Kidney tubule cell (primary cell): ENCODE results near the gene SERPINB4.
"Not testable (repeated sequence)": the region's sequence is repeated elsewhere in the genome, so short reads cannot be mapped to it uniquely, and the experiment has no call there.

ENCODE experiments used
- DNase-seq: peaks from one replicate; pipeline ENCODE4 v3.0.0-alpha.2; 2018; ENCODE audit warnings: low spot score

Gene SERPINB4

DNA sequence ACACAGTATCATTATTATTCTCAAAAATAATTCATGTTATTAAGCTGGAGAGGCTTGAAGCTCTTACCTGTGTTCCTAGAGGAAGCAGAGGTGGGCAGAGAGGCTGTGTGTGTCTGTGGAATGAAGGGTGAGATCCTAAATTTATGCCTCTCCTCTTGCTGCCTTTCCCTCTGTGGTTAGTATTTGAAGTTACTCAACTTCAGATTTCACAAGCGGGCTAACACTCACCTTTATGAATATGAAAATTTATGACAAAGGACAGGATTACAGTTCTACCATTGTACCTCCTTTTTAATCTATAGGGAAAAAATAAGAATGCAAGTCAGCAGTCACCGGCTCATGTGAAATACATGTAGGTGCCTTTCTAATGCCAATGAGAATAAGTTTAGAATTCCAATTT is at the start of gene SERPINB4:
Gene SERPINB4 (minus strand): TSS at position 115 of the 400 bp plus-strand sequence. CDS start 679 bp downstream, outside the sequence.
- not testable (repeated sequence) for DNase-seq

DNA sequence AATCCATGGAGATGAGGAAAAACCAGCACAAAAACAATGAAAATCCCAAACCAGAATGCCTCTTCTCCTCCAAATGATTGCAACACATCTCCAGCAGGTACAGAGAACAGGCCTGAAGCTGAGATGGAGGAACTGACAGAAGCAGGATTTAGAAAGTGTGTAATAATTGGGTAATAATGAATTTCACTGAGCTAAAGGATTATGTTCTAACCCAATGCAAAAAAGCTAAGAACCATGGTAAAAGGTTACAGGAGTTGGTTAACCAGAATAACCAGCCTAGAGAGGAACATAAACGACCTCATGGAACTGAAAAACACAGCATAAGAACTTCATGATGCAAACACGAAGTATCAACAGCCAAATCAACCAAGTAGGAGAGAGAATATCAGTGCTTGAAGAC is 45.0 kb upstream of the SERPINB4 start:
- no peak for DNase-seq

DNA sequence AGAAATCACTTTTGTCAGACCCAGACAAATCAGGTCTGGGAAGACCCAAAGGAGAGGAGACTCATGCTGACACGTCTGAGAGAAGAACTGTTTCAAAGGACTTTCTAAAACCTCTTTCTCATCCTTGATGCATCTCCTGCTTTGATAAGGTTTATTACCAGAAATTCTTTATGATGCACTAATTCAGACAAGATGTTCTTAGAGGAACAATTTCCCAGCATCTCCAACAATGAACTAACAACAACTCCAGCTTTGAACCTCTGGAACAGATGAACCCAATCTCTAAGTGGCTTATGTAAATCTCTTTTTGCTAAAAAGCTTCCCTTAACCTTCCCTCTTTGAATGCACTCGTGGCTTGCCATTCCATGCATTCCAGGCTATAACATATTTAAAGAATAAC is 42.8 kb upstream of the SERPINB4 start:
- DNase-seq: no peak

DNA sequence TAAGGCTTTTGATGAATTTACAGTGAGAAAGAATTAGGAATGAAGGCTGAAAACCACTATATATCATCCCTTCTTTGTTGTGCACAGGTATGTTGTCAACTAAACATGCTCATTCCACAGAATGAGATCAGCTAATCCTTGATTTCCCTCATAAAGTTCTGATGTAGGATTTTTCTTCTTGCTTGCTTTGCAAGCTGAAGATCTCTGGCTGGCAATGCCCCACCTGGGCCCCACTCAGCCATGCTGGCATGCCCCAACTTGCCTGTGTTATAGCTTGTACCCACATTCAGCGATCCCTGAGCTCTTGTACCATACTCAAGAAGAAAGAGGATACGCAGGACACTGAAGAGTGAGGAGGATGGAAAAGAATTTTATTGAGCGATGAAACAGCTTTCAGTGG is 40.7 kb upstream of the SERPINB4 start:
- no peak for DNase-seq

DNA sequence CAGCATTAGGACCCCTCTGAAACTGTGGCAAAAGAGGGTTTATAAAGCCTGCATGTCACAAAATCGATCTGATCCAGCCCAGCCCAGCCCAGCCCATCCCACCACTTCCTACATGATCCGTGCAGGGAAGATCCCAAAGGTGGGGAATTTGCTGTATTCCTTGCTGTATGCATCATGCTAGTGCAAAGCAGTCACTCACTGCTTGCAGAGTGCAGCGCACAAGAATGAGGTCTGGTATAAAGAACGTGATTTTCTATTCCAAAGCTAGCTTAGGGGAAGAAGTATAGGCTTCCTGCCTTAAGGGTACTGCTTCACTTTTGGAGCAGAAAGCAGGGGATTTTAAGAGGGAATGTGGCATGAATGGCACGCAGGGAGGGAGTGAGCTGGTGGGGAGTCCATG is 39.8 kb upstream of the SERPINB4 start:
- no peak for DNase-seq

DNA sequence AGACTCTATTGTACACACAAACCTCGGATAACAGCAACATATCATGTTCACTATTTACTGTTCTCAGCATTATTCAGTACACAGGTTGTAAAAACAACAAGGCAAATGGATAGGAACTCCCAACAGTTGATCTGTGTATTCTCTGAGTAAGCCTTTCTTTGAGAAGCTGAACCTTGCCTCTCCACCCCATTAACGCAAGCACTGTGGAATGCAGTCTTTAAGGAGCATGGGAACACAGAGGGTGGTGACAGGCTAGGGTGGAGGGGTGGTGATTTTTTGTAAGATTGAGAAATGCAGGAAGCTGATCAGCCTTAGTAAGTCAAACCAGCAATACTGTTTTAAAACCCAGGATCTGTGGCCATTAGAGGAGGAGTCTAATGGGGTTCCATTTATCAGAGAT is 39.1 kb upstream of the SERPINB4 start:
- peak; percentile 88 for DNase-seq

DNA sequence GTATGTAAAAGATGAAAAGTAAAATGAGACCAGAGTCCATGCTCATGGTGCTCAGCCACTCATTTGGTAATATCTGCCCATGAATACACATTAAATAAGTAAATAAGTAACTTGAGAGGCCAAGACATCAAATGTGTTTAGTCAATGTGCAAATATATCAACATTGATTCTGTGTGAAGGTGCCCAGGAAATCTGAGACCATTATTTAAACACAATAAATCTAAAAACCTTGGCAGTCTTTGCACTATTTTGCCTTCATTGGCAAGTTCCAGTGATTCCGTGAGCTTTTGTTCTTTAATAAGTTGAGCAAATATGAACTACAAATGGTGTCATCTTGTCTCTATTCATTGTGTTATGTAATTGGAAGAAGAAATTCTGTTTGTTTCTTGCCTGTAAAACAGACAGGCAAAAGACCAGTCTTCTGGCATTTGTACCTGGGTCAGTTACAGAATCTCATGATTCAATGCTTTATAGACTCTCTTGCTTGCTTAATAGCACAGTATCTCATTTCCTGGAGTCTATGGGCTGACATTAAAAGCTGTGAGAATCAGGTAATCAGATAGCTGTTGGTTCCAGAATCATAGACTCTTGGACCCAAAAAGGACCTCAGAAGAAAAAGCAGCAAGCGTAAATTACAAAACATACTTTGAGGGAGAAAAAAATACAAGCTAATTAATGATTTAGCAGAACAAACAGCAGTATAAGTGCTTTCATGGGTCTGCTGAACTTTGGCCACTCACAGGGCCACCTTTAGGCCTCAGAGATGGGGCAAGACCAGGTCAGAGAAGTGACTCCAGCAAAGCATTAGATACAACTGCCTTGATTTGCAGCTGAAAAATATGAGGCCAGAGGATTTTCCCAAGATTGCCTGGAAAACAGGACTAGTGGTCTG is 37.6 kb upstream of the SERPINB4 start:
- no peak for DNase-seq

DNA sequence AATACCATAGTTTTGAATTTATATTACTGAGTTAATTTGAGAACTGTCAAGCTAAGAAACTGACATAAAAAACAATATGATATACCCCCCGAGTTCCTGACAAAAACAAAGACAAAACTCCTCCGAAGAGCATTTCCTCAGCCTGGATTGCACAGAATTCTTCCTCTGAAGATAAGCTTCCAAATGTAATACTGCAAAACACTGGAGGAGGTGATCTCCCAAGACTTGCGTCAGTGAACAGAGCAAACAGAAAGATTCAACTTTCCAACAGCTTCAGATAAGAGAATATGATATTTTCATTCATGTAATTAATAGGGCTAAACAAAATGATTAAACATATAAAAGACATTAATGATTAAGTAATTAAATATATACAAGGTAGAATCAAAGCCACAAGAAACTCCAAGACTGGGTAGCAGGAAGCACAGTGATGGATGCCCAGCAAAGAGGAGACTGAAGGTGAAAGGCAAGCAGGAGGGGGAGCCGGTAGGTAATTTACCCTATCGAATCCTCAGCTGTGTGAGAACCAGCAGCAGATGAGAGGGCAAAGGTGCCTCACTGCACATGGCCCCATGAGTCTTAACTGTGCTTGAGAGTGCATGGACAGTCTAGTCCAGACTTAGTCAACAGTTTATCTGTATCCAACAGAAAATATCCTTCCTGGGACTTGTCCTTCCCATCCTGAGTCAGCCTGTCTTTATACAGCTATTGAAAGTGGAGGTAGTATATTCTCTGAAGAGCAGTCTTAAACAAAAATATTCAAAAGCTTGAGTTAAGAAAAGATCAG is 36.0 kb upstream of the SERPINB4 start:
- no peak for DNase-seq

DNA sequence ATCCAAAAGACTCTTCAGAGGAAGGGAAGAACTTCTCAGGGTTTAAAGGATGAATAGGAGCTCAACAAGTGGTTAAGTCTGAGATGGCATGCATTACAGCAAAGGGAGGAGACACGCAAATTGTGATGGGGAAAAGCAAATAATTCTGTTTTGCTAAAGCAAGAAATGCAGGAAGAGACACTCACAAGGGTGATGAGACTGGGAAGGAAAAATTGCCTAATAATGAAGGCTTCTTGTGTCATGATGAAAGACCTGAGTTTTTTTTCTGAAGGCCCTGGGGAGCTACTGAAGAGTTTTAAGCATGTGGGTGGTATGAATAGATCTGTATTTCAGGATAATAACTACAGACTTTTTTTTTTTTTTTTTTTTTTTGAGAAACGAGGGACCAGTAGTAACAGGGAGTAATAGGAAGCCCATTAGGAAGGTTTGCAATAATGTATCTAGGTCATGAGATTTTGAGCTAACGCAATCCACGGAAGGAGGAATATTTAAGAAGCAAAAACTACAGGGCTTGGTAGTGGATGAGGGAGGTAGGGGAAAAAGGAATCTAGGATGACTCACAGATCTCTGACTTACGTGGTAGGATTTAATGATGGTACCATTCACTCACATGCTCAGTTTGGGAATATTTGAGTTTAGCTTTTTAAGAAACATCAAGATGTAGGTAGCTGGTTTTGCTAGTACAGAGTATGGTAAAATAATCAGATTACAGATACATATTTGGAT is 33.6 kb upstream of the SERPINB4 start:
- DNase-seq: no peak

DNA sequence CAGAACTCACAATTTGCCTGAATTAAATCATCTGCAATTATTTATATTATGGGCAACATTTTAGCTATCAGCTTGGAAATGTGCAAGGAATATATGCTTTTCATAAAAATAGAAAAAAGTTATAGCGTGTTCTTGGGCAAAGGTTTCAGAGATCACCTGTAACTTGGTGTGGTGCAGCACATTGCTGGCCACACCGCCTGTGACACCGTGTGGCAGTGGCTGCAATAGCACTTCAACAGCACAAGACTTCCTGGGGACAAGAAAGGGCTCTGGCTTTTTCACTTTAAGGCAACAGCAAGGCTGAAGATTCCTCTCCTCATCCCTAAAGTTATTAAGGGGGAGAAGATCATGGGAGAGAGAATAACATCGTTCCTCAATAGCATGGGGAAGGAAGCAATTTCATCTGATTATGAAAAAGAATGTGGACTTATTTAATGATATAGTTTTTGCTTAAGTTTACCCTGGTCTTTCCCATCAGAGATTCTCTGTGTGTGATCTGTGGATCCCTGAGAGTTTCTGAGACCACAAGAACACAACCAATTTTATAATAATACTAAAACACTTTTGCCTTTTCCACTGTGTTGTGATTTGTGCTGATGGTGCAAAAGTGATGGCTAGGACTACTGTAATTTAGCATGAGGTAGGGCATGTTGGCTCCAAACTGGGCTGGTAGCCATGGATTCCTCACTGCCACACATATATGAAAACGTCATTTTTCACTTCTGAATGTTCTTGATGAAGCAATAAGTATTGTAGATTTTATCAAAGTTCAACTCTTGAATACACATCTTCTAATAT is 32.7 kb upstream of the SERPINB4 start:
- peak; percentile 44 for DNase-seq

DNA sequence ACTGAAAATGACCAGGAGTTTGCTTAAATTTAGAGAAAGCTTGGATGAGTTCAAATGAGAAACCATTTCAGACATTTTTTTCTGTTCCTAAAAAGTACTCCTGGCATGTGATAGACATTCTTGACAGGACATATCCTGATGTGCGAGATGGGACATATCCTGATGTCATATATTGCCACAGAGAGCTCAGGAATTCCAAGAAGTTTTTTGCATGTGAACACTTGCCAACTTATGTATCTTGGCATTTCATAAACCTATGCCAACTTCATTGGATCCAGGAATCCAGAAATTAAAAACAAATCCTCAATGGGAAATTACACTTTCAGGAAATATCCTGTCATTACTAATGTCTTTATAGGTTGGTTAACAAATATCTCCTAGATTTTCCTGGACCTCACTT is 20.5 kb upstream of the SERPINB4 start:
- no peak for DNase-seq

DNA sequence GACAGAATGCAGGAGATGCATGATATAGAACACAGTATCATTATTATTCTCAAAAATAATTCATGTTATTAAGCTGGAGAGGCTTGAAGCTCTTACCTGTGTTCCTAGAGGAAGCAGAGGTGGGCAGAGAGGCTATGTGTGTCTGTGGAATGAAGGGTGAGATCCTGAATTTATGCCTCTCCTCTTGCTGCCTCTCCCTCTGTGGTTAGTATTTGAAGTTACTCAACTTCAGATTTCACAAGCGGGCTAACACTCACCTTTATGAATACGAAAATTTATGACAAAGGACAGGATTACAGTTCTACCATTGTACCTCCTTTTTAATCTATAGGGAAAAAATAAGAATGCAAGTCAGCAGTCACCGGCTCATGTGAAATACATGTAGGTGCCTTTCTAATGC is 17.7 kb upstream of the SERPINB4 start, which contains the start of gene SERPINB3:
Gene SERPINB3 (minus strand): TSS at position 144 of the 400 bp plus-strand sequence. CDS start 677 bp downstream, outside the sequence.
- not testable (repeated sequence) for DNase-seq

DNA sequence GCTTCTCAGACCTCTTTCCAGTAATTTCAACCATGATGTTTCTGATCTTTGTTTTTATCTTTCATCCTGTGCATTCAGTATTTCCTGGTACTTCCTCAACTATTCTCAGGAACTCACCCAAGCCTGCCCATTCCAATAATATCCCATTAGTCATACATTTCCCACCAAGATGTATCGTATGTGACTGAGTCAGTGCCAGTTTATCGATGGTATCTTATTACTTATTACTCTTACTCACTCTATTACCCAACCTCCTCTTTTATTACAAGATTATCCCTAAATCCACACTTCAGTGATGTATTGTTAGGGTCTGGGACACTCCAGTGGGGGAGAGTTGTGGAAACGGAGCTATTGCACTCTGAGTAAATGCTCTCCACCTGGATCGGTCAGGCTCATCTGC is 14.9 kb upstream of the SERPINB4 start:
- DNase-seq: not testable (repeated sequence)

DNA sequence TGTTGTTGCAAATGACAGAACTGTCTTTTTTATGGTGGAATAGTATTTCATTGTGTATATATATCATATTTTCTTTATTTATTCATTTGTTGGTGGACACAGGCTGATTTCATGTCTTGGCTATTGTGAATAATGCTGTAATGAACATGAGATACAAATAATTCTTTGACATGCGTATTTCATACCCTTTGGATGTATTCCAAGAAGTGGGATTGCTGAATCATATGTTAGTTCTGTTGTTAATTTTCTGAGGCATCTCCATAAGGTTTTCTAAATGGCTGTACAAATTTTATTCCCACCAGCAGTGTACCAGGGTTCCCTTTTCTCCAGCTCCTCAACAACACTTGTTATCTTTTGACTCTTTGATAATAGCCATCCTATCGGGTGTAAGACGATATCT is 6.2 kb upstream of the SERPINB4 start:
- not testable (repeated sequence) for DNase-seq

DNA sequence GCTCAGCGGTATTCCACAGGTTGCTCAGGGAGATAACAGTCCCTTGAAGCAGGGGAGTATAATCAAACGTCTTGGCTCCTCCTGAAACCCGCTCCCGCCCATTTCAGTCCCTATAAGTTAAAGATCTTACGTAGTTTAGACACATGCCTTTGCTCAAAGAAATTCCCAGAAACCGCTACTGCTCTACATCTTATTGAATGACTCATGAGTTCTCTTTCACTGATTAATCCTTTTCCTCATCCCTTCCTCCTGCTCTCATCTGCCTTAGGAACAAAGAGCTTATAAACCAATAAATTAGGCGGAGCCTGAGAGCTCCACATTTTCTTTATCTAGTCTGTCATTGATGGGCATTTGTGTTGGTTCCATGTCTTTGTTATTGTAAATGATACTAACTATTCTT is 4.2 kb upstream of the SERPINB4 start:
- peak; percentile 58 for DNase-seq

DNA sequence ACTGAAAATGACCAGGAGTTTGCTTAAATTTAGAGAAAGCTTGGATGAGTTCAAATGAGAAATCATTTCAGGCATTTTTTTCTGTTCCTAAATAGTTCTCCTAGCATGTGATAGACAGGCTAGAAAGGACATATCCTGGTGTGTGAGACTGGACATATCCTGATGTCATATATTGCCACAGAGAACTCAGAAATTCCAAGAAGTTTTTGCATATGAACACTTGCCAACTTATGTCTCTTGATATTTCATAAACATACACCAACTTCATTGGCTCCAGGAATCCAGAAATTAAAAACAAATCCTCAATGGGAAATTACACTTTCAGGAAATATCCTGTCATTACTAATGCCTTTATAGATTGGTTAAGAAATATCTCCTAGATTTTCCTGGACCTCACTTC is 2.9 kb upstream of the SERPINB4 start:
- DNase-seq: no peak

DNA sequence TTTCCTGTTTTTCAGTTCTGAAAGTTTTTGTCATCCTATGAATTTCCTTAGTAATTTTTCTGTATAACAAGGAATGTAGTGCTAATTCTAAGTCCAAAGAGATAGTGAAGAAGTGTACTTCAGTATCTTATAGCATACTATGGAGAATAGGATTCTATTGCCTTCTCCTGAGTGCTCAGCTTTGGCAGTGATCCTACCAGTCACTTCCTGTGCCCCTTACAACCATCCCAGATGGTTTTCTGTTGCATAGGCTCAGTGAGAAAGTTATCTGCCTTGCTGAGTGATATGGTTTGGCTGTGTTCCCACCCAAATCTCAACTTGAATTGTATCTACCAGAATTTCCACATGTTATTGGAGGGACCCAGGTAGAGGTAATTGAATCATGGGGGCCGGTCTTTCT is 638 bp upstream of the SERPINB4 start:
- not testable (repeated sequence) for DNase-seq

DNA sequence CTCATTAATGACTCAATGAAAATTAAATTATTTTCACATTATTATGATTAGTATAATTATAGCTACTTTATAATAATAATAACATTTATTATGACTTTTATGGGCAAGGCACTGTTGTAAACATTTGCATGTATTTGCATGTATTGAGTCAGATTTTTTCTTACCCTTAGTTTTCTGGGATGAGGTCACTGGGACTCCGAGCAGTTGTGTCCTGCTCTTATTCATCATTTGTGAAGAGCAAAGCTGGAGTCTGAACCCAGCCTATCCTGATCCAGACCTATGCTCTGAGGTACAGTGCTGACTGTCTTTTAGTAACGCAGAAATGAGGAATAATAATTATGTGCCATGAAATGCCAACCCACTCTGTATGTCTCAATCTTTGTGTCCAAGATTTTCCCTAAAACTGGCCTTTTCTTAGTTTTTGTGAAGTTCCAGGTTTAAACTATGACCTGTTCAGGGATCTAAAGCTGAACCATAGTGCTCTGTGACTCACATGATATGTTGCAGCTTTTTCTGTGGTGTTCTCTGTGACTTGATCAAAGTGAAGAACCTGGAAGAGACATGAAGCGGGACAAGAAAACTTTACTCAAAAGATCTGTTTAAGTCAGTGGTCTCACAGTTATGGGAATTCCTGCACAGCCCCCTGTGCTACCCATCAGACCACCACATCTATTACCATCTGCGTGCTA is 1.2 kb downstream of the SERPINB4 start:
- DNase-seq: not testable (repeated sequence)

DNA sequence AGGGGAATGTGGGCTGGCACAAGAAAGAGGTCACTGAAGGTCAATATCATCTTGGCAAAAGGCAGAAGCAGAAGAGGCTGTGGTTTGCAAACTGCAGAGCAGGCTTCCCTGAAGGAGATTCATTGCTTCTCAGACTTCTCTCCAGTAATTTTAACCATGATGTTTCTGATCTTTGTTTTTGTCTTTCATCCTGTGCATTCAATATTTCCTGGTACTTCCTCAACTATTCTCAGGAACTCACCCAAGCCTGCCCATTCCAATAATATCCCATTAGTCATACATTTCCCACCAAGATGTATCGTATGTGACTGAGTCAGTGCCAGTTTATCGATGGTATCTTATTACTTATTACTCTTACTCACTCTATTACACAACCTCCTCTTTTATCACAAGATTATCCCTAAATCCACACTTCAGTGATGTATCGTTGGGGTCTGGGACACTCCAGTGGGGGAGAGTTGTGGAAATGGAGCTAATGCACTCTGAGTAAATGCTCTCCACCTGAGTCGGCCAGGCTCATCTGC is 2.8 kb downstream of the SERPINB4 start:
- DNase-seq: peak; percentile 62

DNA sequence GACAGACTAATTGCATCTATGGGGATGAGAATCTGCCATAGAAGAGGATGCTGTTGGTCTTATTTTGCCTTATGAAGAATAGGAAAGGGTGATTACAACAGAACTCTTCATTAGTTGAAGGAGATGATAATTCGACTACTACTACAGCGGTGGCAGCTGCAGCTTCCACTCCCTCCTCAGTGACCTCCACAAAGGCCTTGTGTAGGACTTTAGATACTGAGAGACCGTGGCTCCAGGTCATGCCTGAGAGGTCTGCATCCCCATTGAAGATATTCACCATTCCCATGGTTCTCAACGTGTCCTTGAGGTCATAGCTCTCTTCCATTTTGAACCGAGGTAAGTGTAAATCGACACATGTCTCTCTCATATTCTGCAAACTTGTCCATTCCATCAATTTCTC is 6.4 kb downstream of the SERPINB4 start:
- DNase-seq: no peak

DNA sequence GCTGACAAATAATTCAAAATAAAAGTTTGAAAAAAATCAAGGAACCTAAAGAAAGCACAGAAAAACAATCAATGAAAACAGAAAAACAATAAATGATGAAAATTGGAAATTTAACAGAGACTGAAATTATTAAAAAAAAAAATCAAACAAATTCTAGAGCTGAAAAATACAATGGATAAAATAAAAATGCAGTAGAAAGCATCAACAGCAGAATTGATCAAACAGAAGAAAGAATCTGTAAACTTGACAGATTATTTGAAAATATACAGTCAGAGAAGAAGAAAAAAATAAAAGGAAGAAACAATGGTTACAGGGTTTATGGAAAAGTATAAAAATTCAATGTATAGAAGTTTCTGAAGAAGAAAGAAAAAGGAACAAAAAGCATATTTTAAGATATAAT is 16.2 kb downstream of the SERPINB4 start:
- DNase-seq: no peak
